Endothelial cell of umbilical vein (primary cell): ENCODE data around the gene RNPEPL1. TPM values are rescaled to one million over a fixed set of nuclear protein-coding genes. Genes with fewer than 3 reads are reported as not detected.

Source experiments
- BruUV-seq: library from RNA; stranded (reverse); fragments of 400-500 nt; replicated peaks from 2 replicates; lab custom pipeline; 2021; lab: Mats Ljungman, UMichigan
- CTCF ChIA-PET: fragments of 300-600, 350-600 bp; sonication (Branson Sonifier 250); formaldehyde crosslinking; loops from one replicate; lab custom pipeline; 2021; ENCODE audit warnings: antibody characterized with exemption, inconsistent platforms; lab: Charles Lee
- POLR2A ChIA-PET: fragments of 300-600, 350-600 bp; sonication (Branson Sonifier 250); formaldehyde crosslinking; loops from one replicate; lab custom pipeline; 2021; ENCODE audit warnings: antibody characterized with exemption, inconsistent platforms; lab: Charles Lee
- DNase-seq: peaks from one replicate; pipeline ENCODE4 v3.0.0-alpha.2; 2011; ENCODE audit warnings: low read depth, low spot score
- FAIRE-seq: peaks from 2 replicates; lab custom pipeline; 2011; peaks lifted over from hg19 to GRCh38; lab: Jason Lieb, UNC
- H2AFZ ChIP-seq: 2 replicates; pipeline ENCODE4 v1.6.0; 2012; ENCODE audit warnings: low read depth, low read length, control low read depth, inconsistent platforms
- H3K27ac ChIP-seq: 2 replicates; pipeline ENCODE4 v1.5.1; 2011; ENCODE audit warnings: low read depth, mild to moderate bottlenecking, control low read depth, low read length, moderate library complexity; ENCODE audit not compliant: insufficient read depth
- H3K27me3 ChIP-seq, 2 experiments: 2 replicates each; pipeline versions ENCODE4 v1.6.0 to v1.6.1; 2011; ENCODE audit warnings: low read length in 2 of 2, mixed read lengths in 1 of 2; ENCODE audit not compliant: control insufficient read depth in 2 of 2, insufficient read depth in 2 of 2
- H3K36me3 ChIP-seq, 2 experiments: 2 replicates in 1 of 2; 3 replicates in 1 of 2; pipeline ENCODE4 v1.5.1; 2011; ENCODE audit warnings: low read length in 2 of 2, mild to moderate bottlenecking in 1 of 2, moderate library complexity in 1 of 2; ENCODE audit not compliant: control insufficient read depth in 2 of 2, insufficient read depth in 2 of 2; ENCODE audit errors: extremely low read depth in 1 of 2
- H3K4me1 ChIP-seq: 3 replicates; pipeline ENCODE4 v1.5.1; 2011; ENCODE audit warnings: mild to moderate bottlenecking, low read length; ENCODE audit not compliant: control insufficient read depth, insufficient read depth; ENCODE audit errors: extremely low read depth
- H3K4me2 ChIP-seq: 2 replicates; pipeline ENCODE4 v1.6.1; 2011; ENCODE audit warnings: low read length, control low read depth, mixed read lengths; ENCODE audit not compliant: insufficient read depth
- H3K4me3 ChIP-seq, 3 experiments: fragments of 200-600 bp in 1 of 3; sonication (generic), shearing (Covaris generic) in 1 of 3; replicated peaks in 1 of 3; 2 replicates each; pipeline ENCODE4 v1.5.1; 2011 to 2016; ENCODE audit warnings: control low read depth in 3 of 3, low read length in 3 of 3, mild to moderate bottlenecking in 2 of 3, inconsistent platforms in 1 of 3, low read depth in 1 of 3, moderate library complexity in 1 of 3; ENCODE audit not compliant: insufficient read depth in 1 of 3
- H3K79me2 ChIP-seq: 2 replicates; pipeline ENCODE4 v1.6.0; 2012; ENCODE audit warnings: low read length, inconsistent platforms; ENCODE audit not compliant: control insufficient read depth, insufficient read depth
- H3K9ac ChIP-seq: replicated peaks from 2 replicates; pipeline ENCODE3; 2011; ENCODE audit warnings: low read length, control low read depth; ENCODE audit not compliant: insufficient read depth; ENCODE audit errors: extremely low read depth
- H3K9me1 ChIP-seq: replicated peaks from 3 replicates; pipeline ENCODE4 v1.6.0; 2011; ENCODE audit warnings: mild to moderate bottlenecking, low read length; ENCODE audit not compliant: control insufficient read depth, insufficient read depth; ENCODE audit errors: extremely low read depth
- H3K9me3 ChIP-seq: replicated peaks from 2 replicates; pipeline ENCODE4 v1.5.1; 2012; ENCODE audit warnings: low read length, inconsistent platforms; ENCODE audit not compliant: control insufficient read depth, insufficient read depth
- H4K20me1 ChIP-seq: replicated peaks from 2 replicates; pipeline ENCODE3; 2011; ENCODE audit warnings: mild to moderate bottlenecking, low read length; ENCODE audit not compliant: control insufficient read depth, insufficient read depth; ENCODE audit errors: extremely low read depth
- CTCF ChIP-seq, 2 donors: IDR thresholded peaks; 1 replicate in 1 of 2; 2 replicates in 1 of 2; pipeline ENCODE4 v1.5.1; 2011; ENCODE audit warnings: low read length in 2 of 2, mild to moderate bottlenecking in 2 of 2, moderate library complexity in 2 of 2, control low read depth in 1 of 2, inconsistent platforms in 1 of 2, low read depth in 1 of 2; ENCODE audit not compliant: insufficient read depth in 1 of 2; ENCODE audit errors: extremely low read depth in 1 of 2
- EZH2 ChIP-seq: IDR thresholded peaks from 2 replicates; pipeline ENCODE4 v1.6.1; 2012; ENCODE audit warnings: borderline replicate concordance, low read depth, mild to moderate bottlenecking, moderate library complexity, low read length, inconsistent platforms; ENCODE audit not compliant: severe bottlenecking
- FOS ChIP-seq: IDR thresholded peaks from 2 replicates; pipeline ENCODE4 v1.6.1; 2011; ENCODE audit warnings: mild to moderate bottlenecking, low read length, moderate library complexity, borderline replicate concordance; ENCODE audit not compliant: insufficient read depth
- GATA2 ChIP-seq: IDR thresholded peaks from 2 replicates; pipeline ENCODE4 v1.7.0; 2011; ENCODE audit warnings: low read depth, mild to moderate bottlenecking, moderate library complexity, mixed read lengths, low read length; ENCODE audit not compliant: insufficient read length, insufficient read depth
- JUN ChIP-seq: IDR thresholded peaks from 2 replicates; pipeline ENCODE4 v1.6.1; 2011; ENCODE audit warnings: borderline replicate concordance, low read depth; ENCODE audit not compliant: insufficient read length, insufficient read depth
- MAX ChIP-seq: IDR thresholded peaks from 2 replicates; pipeline ENCODE4 v1.6.1; 2011; ENCODE audit not compliant: insufficient read depth, insufficient read length
- MYC ChIP-seq: IDR thresholded peaks from one replicate; pipeline ENCODE4 v1.6.1; 2011; ENCODE audit warnings: mild to moderate bottlenecking, low read depth, low read length
- POLR2A ChIP-seq: IDR thresholded peaks from 2 replicates; pipeline ENCODE4 v1.6.1; 2012; ENCODE audit warnings: low read depth, mild to moderate bottlenecking, control low read depth, low read length
- POLR2AphosphoS5 ChIP-seq: IDR thresholded peaks from 2 replicates; pipeline ENCODE4 v1.6.1; 2012; ENCODE audit warnings: low read depth, mild to moderate bottlenecking, control low read depth, low read length, moderate library complexity; ENCODE audit not compliant: insufficient read depth
- dilution Hi-C: fragments of 300-500 bp; cut with MboI; formaldehyde crosslinking; loops from one replicate; pipeline ENCODE4 v1.15.0; 2019; ENCODE audit warnings: low sequenced_read_pairs; ENCODE audit not compliant: extremely low pct_ligation_motif_present
- intact Hi-C: fragments of 100-400 bp; cut with micrococcal nuclease; formaldehyde crosslinking; loops from one replicate; pipeline ENCODE4 v1.10.0; 2022
- polyA plus RNA-seq, 4 experiments: library from polyadenylated mRNA; depleted of rRNA in 3 of 4; stranded (reverse) in 3 of 4; unstranded in 1 of 4; fragments of >200 nt; gene quantifications; 2 replicates each; pipeline versions ENCODE4 v1.2.1 to v1.2.3, GENCODE V29; 2011 to 2012; ENCODE audit warnings: missing spikeins in 1 of 4
- total RNA-seq: library from RNA; stranded (reverse); gene quantifications from 2 replicates; pipeline ENCODE4 v1.2.3, GENCODE V29; 2021

The RNPEPL1 gene
- total and polyA plus RNA-seq, 2 donors (not counting 3 experiments of a cell fraction or from before 2014, with no cell fraction given): 35.8 to 67.1 TPM

DNA sequence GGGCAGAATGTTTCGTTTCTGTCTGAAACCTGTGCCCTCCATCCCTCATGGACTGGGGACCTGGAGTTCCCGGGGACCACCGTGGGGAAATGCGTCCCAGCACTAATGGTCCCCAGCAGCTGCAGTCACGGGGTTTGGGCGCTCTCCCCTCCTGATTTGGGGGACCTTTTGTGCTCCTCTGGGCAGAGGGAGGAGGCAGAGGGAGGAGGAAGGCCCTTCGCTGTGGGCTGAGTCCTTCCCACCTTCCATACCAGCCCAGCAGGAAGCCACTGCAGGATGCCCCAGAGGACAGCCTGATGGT, 60.2 kb downstream of the RNPEPL1 start:
- Histone ChIP-seq H3K79me2 (no peaks in the 10 kb centered on the region), H3K27me3 (no peaks in the 10 kb centered on the region), H3K4me2 (no peak overlapping the region), H3K4me3 (no peak overlapping the region), H3K9me3 (no peaks in the 10 kb centered on the region), H3K36me3 (no peaks in the 10 kb centered on the region), H3K4me1 (no peaks in the 10 kb centered on the region), H3K9me1 (no peaks in the 10 kb centered on the region), H3K9ac (no peak overlapping the region), H2AFZ (no peak overlapping the region), H4K20me1 (no peaks in the 10 kb centered on the region), H3K27ac (no peak overlapping the region)
- no TSS peak for BruUV-seq
- POLR2A ChIA-PET: no interaction called here
- no peak for FAIRE-seq
- CTCF ChIA-PET: no interaction called here
- TF ChIP-seq MAX (no peak), MYC (no peak), CTCF (IDR thresholded peaks at IDR 0.05; ENCODE audit: extremely low read depth in 1 of 2, insufficient read depth in 1 of 2, low read depth in 1 of 2, low read length in 2 of 2) (no peak), POLR2A (no peak), GATA2 (no peak), JUN (no peak), FOS (no peak), POLR2AphosphoS5 (no peak), EZH2 (no peak)
- no peak for DNase-seq
- intact Hi-C loops: no loop called here
- dilution Hi-C loops: no loop called here
